ENCODE measurements around the gene SYT10. TPM values are rescaled to one million over a fixed set of nuclear protein-coding genes. Genes with fewer than 3 reads are reported as not detected.

SYT10 gene
- total RNA-seq, 1 experiment from 2014 or later = 0.70 TPM

DNA sequence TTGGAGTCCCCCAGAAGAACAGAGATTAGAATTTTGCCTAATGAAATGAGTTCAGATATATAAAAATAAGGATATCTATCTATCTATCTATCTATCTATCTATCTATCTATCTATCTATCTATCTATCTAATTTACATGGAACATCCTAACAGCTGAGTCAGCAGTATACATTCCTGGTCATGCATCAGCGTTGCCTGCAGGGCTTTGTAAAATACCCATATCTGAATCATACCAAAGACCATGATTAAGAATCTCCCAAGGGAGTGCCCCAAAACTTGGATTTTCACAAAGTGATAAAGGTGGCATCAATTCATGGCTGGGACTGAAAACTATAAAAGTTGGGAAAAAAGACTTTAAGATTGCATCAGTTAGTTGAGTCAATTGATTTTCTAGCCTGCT, 32.7 kb upstream of the SYT10 start:
- H3K23me2 ChIP-seq (ENCODE audit: insufficient read length, low read depth, low read length, poor library complexity, severe bottlenecking) = no peaks in the 10 kb centered on the region
- no peaks in the 10 kb centered on the region for H3K79me2 ChIP-seq (ENCODE audit: insufficient read depth, low read length)
- H4K8ac ChIP-seq (replicated peaks; ENCODE audit: insufficient read length, low read depth, low read length) = no peak overlapping the region
- no peak overlapping the region for H2BK120ac ChIP-seq (ENCODE audit: low read depth, low read length, poor library complexity, severe bottlenecking)
- no peak overlapping the region for H2BK12ac ChIP-seq (ENCODE audit: insufficient read length, low read depth, low read length)
- Mint-ChIP-seq H3K27me3 (ENCODE audit: low read depth) (no peaks in the 10 kb centered on the region; the same call in 1 of the 2 replicates), H3K4me1 (no peaks in the 10 kb centered on the region), H3K9me3 (peaks cover 0 to 6% of the 10 kb centered on the region in 2 experiments; a peak in 2 of 5 replicates), H3K4me3 (no peak overlapping the region), H3K36me3 (ENCODE audit: insufficient read depth in 1 of 3, low read depth in 3 of 3) (no peaks in the 10 kb centered on the region), H3K27ac (no peak overlapping the region)
- no peak overlapping the region for H2AK5ac ChIP-seq (ENCODE audit: insufficient read length, low read length)
- no CpG with 5 or more reads among the region's 1 CpG for WGBS (ENCODE audit: extremely low coverage, insufficient read length, low lambda C conversion rate)
- no peak overlapping the region for H2BK5ac ChIP-seq (ENCODE audit: insufficient read length, low read length)
- no peak for DNase-seq
- H2BK15ac ChIP-seq (ENCODE audit: low read depth, low read length) = no peak overlapping the region
- H3K56ac ChIP-seq (ENCODE audit: insufficient read length, low read depth, low read length) = no peak overlapping the region
- H3K4ac ChIP-seq (ENCODE audit: low read depth, low read length) = no peak overlapping the region
- TF ChIP-seq, protein P1, sequence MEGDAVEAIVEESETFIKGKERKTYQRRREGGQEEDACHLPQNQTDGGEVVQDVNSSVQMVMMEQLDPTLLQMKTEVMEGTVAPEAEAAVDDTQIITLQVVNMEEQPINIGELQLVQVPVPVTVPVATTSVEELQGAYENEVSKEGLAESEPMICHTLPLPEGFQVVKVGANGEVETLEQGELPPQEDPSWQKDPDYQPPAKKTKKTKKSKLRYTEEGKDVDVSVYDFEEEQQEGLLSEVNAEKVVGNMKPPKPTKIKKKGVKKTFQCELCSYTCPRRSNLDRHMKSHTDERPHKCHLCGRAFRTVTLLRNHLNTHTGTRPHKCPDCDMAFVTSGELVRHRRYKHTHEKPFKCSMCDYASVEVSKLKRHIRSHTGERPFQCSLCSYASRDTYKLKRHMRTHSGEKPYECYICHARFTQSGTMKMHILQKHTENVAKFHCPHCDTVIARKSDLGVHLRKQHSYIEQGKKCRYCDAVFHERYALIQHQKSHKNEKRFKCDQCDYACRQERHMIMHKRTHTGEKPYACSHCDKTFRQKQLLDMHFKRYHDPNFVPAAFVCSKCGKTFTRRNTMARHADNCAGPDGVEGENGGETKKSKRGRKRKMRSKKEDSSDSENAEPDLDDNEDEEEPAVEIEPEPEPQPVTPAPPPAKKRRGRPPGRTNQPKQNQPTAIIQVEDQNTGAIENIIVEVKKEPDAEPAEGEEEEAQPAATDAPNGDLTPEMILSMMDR (conservative IDR thresholded peaks at IDR 0.05) = no peak
- no peak overlapping the region for H3T11ph ChIP-seq (ENCODE audit: low read length)
- H3K79me1 ChIP-seq (ENCODE audit: insufficient read depth, low read depth, low read length, poor library complexity, severe bottlenecking) = no peaks in the 10 kb centered on the region
- no peak overlapping the region for H4K91ac ChIP-seq (ENCODE audit: insufficient read length, low read depth, low read length)
- no peak overlapping the region for H3K9ac ChIP-seq (ENCODE audit: extremely low read depth, insufficient read length, low read length)
- H3K9me3 ChIP-seq (ENCODE audit: control insufficient read depth, low read depth, low read length) = no peaks in the 10 kb centered on the region
- H3K18ac ChIP-seq (ENCODE audit: insufficient read length, low read depth, low read length) = no peak overlapping the region
- H4K20me1 ChIP-seq (ENCODE audit: control insufficient read depth, insufficient read depth, insufficient read length) = no peaks in the 10 kb centered on the region
- no peak overlapping the region for H4K5ac ChIP-seq (ENCODE audit: insufficient read length, low read depth, low read length)
- H3K14ac ChIP-seq (ENCODE audit: insufficient read depth, low read length) = no peak overlapping the region
- no peaks in the 10 kb centered on the region for H3K4me1 ChIP-seq (ENCODE audit: insufficient read depth, low read length)
- H3K23ac ChIP-seq (ENCODE audit: insufficient read length, low read depth, low read length) = no peak overlapping the region
- H3K27me3 ChIP-seq (ENCODE audit: insufficient read depth, low read length) = no peaks in the 10 kb centered on the region
- H2AFZ ChIP-seq (ENCODE audit: low read length) = no peak overlapping the region
- H3K4me2 ChIP-seq (ENCODE audit: insufficient read depth, insufficient read length, low read length) = no peak overlapping the region
- no peak overlapping the region for H3K27ac ChIP-seq (ENCODE audit: insufficient read length, low read depth, low read length)
- no peak overlapping the region for H2BK20ac ChIP-seq (ENCODE audit: low read depth, low read length, poor library complexity, severe bottlenecking)
